GM12873 (cell line): Measurements from ENCODE around the gene FAT2.

ENCODE experiments used
- TF ChIP-seq, protein P1 (sequence below): IDR thresholded peaks from 2 replicates; pipeline ENCODE4 v1.5.1; 2012; ENCODE audit warnings: low read depth, mild to moderate bottlenecking, moderate library complexity, low read length, control low read depth; ENCODE audit not compliant: insufficient read depth; ENCODE audit errors: missing control alignments

Gene FAT2

DNA sequence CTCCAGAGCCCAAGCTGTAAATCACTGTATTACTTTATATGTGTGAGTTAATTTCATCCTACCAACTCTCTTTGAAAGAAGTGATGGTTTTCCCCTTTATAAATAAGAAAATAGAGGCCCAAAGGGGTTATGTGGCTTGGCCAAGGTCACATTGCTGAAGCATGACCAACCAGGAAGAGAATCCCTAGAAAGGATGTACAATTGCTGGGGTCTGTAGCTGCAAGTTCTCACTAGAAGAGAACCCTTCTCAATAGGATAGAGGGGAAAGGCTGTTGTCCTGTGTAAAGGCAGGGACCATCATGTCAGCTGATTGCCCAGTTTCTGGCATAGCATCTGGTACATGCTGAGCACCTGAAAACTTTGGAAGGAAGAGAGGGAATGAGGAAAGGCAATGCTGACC is 39.0 kb upstream of the FAT2 start:
- TF ChIP-seq, protein P1, sequence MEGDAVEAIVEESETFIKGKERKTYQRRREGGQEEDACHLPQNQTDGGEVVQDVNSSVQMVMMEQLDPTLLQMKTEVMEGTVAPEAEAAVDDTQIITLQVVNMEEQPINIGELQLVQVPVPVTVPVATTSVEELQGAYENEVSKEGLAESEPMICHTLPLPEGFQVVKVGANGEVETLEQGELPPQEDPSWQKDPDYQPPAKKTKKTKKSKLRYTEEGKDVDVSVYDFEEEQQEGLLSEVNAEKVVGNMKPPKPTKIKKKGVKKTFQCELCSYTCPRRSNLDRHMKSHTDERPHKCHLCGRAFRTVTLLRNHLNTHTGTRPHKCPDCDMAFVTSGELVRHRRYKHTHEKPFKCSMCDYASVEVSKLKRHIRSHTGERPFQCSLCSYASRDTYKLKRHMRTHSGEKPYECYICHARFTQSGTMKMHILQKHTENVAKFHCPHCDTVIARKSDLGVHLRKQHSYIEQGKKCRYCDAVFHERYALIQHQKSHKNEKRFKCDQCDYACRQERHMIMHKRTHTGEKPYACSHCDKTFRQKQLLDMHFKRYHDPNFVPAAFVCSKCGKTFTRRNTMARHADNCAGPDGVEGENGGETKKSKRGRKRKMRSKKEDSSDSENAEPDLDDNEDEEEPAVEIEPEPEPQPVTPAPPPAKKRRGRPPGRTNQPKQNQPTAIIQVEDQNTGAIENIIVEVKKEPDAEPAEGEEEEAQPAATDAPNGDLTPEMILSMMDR, result no peak

DNA sequence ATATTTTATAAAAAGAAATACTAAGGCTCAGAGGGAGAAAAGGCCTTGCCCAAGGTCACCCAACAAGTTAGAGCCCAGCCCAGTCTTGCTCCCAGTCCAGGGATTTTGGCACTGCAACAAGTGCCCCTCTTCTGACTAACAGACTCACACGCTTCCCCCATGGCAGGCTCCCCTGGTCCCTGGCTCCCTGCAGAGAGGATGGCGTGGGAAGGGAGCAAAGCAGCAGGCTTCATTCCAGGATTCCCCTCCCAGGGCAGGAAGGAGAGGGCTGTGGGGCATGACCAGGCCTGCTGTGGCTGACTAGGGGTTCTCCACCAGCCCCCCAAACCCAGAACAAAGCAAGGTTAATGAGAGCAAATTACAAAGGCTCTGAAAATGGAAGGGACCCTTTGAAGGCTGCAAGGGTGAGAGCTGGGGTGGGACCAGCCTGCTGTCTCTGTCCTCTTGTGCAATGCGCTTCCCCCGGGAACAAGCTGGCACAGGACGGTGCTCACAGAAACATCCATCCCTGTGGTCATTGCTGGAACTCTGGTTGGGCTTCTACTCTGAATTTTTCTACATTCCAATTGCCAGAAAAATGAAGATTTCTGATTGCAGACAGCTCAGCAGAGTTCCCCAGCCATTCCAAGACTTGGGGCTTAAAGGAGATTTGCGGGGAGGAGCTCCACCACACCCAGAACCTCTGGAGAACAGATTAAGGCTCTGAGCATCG is 37.1 kb upstream of the FAT2 start:
- TF ChIP-seq, protein P1, result no peak

DNA sequence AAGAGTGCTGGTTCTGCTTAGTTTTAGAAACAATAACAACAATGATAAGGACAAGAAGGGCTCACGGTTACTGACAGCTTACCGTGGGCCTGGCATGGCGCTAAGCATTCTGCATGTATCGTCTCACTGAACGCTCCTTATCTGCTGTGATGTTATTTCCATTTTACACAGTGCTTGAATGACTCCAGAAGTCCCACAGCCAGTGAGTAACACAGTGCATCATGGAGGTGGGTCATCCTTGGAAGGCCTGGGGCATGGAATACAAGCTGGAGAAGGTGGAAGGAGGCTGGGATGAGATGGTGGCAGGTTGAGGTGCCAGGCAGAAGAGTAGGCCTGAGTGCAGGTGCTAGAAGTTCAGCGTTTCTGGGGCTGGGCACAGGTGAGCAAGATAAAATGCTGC is 36.5 kb upstream of the FAT2 start:
- TF ChIP-seq, protein P1, result no peak

DNA sequence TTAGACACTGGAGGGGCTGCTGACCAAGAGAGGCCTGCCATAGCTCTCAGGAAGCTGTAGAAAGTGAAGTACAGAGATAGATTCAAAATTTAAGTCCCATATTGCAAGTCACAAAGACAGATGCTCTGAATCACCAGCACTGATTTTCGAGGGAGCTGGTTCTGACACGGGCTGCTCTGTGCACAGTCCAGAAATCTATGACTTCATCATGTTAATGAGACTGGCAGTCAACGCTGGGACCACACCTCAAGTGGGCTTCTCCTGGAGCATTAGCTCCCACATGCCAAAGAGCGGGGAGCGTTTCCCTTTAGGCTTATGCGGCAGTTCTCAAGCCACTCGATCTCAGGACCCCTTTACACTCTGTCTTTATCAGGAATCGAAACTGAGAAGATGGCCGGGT is 34.2 kb upstream of the FAT2 start:
- TF ChIP-seq, protein P1, result no peak

DNA sequence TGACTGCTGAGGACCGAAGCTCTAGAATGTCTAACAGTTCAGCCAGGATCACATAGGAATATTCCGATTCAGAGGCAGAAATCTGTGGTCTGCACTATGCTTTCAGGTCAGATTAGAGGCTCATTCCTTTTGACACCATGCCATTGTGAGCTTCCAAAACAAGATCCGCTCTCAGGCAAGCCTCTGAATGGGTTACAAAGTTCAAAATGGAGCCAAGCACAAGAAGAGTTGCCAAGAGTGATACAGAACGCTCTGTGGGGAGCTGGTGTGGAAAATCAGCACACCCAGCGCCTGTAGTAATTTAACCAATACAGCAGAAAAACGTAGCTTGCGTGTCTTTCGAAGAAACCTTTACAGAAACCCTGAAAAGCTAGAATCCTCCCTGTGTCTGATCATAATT is 33.3 kb upstream of the FAT2 start:
- TF ChIP-seq, protein P1, result no peak

DNA sequence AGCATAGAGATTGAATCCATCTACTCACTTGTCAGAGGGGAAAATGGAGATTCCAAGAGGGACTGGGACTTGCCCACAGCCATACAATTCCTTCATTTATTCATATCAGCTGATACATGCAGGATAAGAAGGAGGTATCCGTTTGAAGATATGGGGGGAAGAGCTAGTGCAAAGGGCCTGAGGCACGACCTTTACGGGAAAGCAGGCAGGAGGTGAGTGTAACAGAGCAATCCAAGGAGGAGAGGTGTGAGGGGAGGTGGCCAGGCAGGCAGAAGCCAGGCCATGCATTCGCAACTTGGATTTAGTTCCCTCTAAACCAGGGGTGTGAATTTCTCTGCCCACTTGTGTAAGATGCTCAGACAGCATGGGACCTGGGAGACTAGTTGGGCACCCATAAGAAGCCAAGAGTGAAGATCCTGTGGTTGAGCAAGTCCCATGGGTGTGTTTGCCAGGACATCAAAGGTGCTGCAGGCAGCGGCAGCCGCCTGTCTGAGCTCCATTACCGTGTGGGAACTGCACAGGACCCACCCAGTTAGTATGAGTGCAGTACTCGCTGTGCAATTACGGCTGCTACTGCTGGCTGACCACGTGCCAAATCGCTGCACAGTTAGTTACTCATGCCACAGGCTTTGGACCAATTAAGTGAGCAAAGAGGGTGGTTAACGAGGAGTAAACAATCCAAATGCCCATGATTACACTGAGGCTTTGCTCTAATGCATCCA is 31.4 kb upstream of the FAT2 start:
- TF ChIP-seq, protein P1, result no peak

DNA sequence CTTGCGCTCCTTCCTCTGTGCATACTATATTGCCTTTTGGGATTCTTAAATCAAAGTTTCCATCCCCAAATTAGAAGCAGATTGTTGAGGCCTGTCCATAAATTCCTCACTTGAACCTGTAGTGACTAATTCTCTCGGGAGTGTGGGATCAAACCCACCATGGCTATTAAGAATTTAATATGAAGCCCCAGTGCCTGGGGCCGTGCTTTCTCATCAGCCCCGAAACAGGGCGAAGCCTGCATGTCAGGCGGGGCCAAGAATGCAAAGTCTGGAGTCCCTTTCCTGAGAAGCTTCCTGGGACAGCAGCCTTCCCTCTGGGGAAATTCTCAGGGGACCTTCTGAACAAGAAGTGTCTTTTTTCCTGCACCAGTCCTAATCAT is 29.3 kb upstream of the FAT2 start:
- TF ChIP-seq, protein P1, result no peak
